GM12875 (cell line): ENCODE results near the gene BSPRY.
"Not testable (repeated sequence)": the region's sequence is repeated elsewhere in the genome, so short reads cannot be mapped to it uniquely, and the experiment has no call there.

Experiments
- H3K4me3 ChIP-seq: one replicate; pipeline ENCODE4 v1.5.1; 2011; ENCODE audit warnings: low read depth, low read length, control low read depth
- CTCF ChIP-seq: IDR thresholded peaks from 2 replicates; pipeline ENCODE4 v1.5.1; 2011; ENCODE audit warnings: low read depth, mild to moderate bottlenecking, control low read depth, inconsistent platforms, low read length, moderate library complexity, borderline replicate concordance; ENCODE audit not compliant: insufficient read depth

The BSPRY gene

GRCh38 chr9:113395000-113395861 is 45.9 kb downstream of the BSPRY start:
- TF ChIP-seq CTCF: no peak
- no peak overlapping the region for H3K4me3 ChIP-seq

GRCh38 chr9:113397203-113397631 is 47.9 kb downstream of the BSPRY start:
- TF ChIP-seq CTCF: no peak
- no peak overlapping the region for H3K4me3 ChIP-seq

GRCh38 chr9:113398796-113399195 is 49.5 kb downstream of the BSPRY start:
- no peak for TF ChIP-seq CTCF

GRCh38 chr9:113399646-113400200 is 50.4 kb downstream of the BSPRY start:
- no peak overlapping the region for H3K4me3 ChIP-seq
- no peak for TF ChIP-seq CTCF

More at GRCh38 chr9:113398796-113399195, 49.5 kb downstream of the BSPRY start:
- H3K4me3 ChIP-seq: no peak overlapping the region

- peak within 1 kb of the TSS; percentile 95 for H3K4me3 ChIP-seq
- TF ChIP-seq CTCF: peak; percentile 97
These were observed 51.9 kb downstream of the BSPRY start, which contains the start of gene ALAD for GRCh38 chr9:113401027-113401792. ALAD (minus strand) TSS chr9:113401284; CDS start chr9:113393559, 7,725 bp downstream.

- no peak overlapping the region for H3K4me3 ChIP-seq
- no peak for TF ChIP-seq CTCF
These were observed 54.3 kb downstream of the BSPRY start for GRCh38 chr9:113403646-113404045.

- not testable (repeated sequence) for H3K4me3 ChIP-seq
These were observed 57.0 kb downstream of the BSPRY start for GRCh38 chr9:113406353-113406752.
